HG02973 (cell line): ENCODE results near the gene IQCB1.
A peak's percentile ranks its signal among the peaks of the same experiment; 100 is the strongest.
"Not testable (repeated sequence)": the region's sequence is repeated elsewhere in the genome, so short reads cannot be mapped to it uniquely, and the experiment has no call there.

Experiments
- ATAC-seq: cut with Tn5 transposase; IDR thresholded peaks from one replicate; pipeline ENCODE4 v1.9.1; 2021; ENCODE audit warnings: moderate library complexity; ENCODE audit not compliant: unreplicated experiment

The IQCB1 gene, protein sequence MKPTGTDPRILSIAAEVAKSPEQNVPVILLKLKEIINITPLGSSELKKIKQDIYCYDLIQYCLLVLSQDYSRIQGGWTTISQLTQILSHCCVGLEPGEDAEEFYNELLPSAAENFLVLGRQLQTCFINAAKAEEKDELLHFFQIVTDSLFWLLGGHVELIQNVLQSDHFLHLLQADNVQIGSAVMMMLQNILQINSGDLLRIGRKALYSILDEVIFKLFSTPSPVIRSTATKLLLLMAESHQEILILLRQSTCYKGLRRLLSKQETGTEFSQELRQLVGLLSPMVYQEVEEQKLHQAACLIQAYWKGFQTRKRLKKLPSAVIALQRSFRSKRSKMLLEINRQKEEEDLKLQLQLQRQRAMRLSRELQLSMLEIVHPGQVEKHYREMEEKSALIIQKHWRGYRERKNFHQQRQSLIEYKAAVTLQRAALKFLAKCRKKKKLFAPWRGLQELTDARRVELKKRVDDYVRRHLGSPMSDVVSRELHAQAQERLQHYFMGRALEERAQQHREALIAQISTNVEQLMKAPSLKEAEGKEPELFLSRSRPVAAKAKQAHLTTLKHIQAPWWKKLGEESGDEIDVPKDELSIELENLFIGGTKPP

DNA sequence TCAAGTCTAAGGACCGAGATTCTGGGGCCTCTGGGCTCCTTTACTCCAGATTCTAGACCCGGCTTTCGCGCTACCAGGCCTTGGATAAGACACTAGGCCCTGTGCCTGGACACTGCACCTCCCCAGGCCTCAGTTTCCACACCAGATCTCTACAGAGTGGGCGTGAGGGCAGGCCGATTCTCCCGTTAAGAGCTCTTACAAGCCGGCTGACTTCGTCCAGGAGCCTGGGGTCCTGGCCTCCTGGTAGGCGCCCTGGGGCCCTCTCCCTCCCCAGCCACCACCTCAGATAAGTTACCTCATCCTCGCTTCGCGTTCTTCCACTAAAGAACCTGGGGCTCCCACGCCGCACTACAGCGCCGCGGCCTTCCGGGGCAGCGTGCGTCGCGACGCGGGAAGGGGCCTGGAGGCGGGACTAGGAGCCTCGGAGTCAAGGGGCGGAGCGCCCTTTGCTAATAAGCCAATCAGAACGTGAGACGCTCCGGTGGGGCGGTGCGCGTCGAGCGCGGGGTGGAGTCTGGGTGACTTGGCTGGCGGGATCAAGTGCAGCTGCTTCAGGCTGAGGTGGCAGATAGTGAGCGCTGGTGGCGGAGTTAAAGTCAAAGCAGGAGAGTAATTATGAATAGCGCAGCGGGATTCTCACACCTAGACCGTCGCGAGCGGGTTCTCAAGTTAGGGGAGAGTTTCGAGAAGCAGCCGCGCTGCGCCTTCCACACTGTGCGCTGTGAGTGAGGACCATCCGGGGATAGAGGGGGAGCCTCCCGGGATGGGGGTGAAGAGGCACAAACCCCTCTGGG, at the start of gene IQCB1, which contains the start of gene EAF2:
TSS of gene IQCB1 (minus strand) at position 390 of the 794 bp plus-strand sequence. CDS start 6,100 bp downstream, outside the sequence.
TSS of gene EAF2 (plus strand) at position 539 of the 794 bp plus-strand sequence. CDS start at position 616, 77 bp downstream.
- ATAC-seq = peak; percentile 97

GRCh38 chr3:121883507-121883906, 48.6 kb upstream of the IQCB1 start:
- ATAC-seq = no peak

DNA sequence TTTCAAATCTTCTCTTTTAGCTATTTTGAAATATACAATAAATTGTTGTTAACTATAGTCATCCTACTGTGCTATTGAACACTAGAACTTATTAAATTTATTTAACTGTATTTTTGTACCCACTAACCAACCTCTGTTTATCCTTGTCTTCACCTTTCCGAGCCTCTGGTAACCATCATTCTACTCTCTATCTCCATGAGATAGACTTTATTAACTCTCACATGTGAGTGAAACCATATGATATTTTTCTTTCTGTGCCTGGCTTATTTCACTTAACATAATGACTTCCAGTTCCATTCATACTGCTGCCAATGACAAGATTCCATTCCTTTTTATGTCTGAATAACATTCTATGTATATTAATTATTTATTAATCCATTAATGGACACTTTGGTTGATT, 43.6 kb upstream of the IQCB1 start:
- ATAC-seq = no peak

GRCh38 chr3:121871430-121871829, 36.6 kb upstream of the IQCB1 start:
- ATAC-seq = no peak

GRCh38 chr3:121870717-121871116, 35.9 kb upstream of the IQCB1 start:
- ATAC-seq = no peak

DNA sequence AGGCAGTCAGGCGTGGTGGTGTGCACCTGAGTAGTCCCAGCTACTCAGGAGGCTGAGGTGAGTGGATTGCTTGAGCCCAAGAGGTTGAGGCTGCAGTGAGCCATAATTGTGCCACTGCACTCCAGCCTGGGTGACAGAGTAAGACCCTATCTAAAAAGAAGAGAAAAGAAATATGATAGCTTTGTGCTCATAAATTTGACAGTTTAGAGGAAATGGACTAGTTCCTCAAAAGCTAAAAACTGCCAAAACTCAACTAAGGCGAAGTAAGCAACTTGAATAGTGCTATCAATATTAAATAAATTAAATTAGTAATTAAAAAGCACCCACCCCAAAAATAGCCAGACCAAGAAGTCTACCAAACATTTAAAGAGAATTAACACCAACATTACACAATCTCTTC, 34.9 kb upstream of the IQCB1 start:
- ATAC-seq = no peak

DNA sequence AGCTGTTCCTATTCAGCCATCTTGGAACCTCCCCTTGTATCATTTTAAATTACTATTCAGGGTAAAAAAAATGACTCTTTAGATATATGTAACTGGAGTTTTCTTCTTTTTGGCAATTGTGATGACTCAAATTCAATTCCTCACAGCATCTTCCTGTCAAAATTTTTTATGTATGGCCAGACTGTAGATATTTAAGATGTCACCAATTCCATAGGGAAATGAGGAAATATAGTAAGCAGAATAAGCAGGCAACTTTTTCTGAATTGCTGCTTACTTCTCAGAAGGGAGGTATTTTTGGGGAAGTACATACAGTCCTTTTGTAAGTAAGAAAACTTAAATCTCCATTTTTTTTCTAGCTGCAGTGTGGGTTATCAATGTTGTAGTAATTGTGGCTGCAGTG, 28.9 kb upstream of the IQCB1 start:
- ATAC-seq = no peak

DNA sequence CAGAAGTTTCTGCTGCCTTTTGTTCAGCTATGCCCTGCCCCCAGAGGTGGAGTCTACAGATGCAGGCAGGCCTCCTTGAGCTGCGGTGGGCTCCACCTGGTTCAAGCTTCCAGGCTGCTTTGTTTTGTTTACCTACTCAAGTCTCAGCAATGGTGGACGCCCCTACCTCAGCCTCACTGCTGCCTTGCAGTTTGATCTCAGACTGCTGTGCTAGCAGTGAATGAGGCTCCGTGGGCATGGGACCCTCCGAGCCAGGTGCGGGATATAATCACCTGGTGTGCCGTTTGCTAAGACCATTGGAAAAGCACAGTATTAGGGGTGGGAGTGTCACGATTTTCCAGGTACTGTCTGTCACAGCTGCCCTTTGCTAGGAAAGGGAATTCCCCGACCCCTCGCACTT, 28.4 kb upstream of the IQCB1 start:
- ATAC-seq = not testable (repeated sequence)

DNA sequence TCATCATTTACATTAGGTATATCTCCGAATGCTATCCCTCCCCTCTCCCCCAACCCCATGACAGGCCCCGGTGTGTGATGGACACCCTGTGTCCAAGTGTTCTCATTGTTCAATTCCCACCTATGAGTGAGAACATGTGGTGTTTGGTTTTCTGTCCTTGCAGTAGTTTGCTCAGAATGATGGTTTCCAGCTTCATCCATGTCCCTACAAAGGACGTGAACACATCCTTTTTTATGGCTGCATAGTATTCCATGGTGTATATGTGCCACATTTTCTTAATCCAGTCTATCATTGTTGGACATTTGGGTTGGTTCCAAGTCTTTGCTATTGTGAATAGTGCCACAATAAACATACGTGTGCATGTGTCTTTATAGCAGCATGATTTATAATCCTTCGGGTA, 22.9 kb upstream of the IQCB1 start:
- not testable (repeated sequence) for ATAC-seq

DNA sequence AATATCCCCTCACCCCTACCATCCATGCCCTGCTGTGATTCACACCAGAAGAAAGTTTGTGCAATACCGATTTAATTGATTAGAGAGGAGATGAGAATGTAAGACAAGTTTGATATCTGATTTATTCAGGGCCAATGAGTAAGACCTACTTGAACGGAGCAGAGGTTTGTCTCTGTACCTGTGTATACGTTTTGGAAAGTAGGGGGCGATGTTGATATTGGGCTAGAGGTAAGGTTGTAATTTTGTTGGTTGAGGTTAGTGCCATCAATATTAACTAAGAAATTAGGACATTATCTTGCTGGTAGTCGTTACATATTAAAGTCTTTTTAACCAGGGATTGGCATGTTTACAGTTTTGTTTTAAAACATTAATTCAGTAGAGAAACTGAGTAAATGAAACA, 20.7 kb upstream of the IQCB1 start:
- ATAC-seq = no peak

DNA sequence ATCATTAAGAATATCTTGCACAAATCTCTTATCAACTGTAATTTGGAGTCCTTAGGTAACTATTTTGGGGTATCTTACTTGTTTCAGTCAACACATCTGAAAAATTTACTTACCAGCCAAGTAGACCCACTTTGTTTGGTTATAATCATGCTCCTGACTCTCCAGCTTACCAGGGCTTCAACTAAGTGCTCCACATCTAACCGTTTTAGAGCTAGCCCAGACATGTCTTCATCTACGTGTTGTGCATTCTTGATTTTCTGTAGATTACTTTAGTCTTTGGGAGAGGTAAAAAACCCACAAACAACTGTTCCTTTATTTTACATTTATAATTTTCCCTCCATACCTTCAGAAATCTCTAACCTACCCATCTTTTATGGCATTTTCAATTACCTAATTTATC, 17.4 kb upstream of the IQCB1 start:
- no peak for ATAC-seq

DNA sequence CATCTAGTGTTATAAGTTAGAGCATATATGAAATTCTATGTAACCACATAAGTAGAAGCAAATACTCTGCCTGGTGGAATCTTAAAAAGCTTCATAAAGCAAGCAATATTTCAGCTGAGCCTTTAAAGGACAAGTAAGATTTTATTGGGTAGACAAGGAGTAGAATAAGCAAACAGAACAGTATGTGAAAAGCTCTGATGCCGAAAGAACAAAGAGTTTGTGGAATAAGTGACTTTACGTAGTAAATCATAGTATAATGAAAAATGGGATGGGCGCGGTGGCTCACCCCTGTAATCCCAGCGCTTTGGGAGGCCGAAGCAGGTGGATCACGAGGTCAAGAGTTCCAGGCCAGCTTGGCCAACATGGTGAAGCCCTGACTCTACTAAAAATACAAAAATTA, 10.0 kb upstream of the IQCB1 start:
- no peak for ATAC-seq

GRCh38 chr3:121839962-121840361, 5.1 kb upstream of the IQCB1 start:
- ATAC-seq = no peak

- ATAC-seq = no peak
Measured at GRCh38 chr3:121836481-121836880, 1.6 kb upstream of the IQCB1 start.

GRCh38 chr3:121836064-121836463, 1.2 kb upstream of the IQCB1 start:
- ATAC-seq = no peak

DNA sequence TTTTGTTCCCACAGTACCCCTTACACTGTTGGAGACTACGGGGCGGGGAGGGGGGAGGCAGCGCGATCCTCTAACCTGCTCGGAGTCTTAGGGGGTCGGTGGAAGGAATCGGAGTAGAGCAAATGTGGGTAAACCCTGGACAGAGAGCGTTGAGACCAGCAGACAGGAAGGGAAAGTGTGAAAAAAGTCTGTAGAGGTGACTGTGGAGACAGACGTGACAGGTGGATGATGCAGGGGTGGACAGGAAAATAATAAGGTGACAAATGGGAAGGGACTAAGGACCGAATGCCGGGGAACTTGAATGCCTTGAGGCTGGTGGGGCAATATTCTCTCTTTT, 573 bp upstream of the IQCB1 start:
- ATAC-seq = peak; percentile 14

- ATAC-seq = no peak
Measured at GRCh38 chr3:121834157-121834670, 646 bp downstream of the IQCB1 start.

GRCh38 chr3:121822973-121823372, 11.9 kb downstream of the IQCB1 start:
- no peak for ATAC-seq

DNA sequence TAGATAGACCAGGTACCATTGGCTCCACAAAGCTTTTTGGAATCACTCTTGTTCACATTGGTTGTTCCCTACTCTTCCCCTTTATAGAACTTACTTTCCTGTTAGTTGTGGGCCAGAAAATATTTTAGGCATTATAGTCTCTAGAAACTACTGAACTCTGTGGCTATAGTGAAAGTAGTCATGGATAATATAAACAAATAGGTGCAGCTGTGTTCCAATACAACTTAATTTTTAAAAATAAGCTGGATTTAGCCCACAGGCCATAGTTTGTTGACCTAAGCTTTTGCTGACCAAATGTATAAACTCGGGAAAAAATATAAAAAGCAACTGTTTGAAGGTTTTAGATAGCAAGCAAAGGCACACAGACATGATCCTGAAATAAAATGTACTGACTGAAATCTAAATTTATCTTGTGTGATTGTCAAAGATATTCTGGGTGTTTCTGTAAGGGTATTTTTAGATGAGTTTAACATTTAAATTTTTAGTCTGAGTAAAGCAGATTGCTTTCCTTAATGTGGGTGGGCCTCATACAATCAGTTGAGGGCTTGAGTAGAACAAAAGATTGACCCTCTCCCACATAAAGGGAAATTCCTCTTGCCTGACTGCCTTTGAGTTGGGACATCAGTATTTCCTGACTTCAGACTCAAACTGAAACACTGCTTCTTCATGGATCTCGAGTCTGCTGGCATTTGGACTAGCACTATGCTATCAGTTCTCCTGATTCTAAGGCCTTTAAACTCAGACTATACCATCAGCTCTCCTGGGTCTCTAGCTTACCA, 13.2 kb downstream of the IQCB1 start:
- ATAC-seq = no peak

DNA sequence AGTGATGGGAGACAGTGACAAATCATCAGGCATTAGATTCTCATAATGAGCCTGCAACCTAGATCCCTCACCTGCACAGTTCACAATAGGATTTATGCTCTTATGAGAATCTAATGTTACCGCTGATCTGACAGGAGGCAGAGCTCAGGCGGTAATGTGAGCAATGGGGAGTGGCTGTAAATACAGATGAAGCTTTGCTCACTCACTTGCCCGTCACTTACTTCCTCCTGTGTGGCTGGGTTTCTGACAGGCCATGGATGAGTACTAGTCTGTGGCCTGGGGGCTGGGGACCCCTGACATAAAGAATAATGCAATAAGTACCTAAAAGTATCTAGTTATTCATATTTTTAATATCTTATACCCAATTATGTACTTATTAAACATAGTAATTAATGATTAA, 15.6 kb downstream of the IQCB1 start:
- ATAC-seq = no peak

- no peak for ATAC-seq
Measured at GRCh38 chr3:121818578-121818977, 16.3 kb downstream of the IQCB1 start.
